Stimulated activated memory B cell treated with anti-CD40 and anti-IgM and Interleukin-4, amounts not matched to agents 10 μg/mL and 1 μg/mL and 100 μg/mL, for 72 hours (primary cell): ENCODE measurements around the gene WBP4.
"Not testable (repeated sequence)": the region's sequence is repeated elsewhere in the genome, so short reads cannot be mapped to it uniquely, and the experiment has no call there.

Experiments
- ATAC-seq: fragments of 150-1000 bp; cut with Tn5 transposase; 2 replicates; pipeline ENCODE4 v1.10.0; 2021
- H3K27ac Mint-ChIP-seq: one replicate; pipeline ENCODE4 v1.8.0; 2022; ENCODE audit warnings: mild to moderate bottlenecking, mixed read lengths
- H3K27me3 Mint-ChIP-seq: one replicate; pipeline ENCODE4 v1.8.0; 2022; ENCODE audit warnings: mixed read lengths
- H3K36me3 Mint-ChIP-seq: one replicate; pipeline ENCODE4 v1.8.0; 2022; ENCODE audit warnings: mixed read lengths
- H3K4me1 Mint-ChIP-seq: one replicate; pipeline ENCODE4 v1.8.0; 2022; ENCODE audit warnings: mixed read lengths
- H3K4me3 Mint-ChIP-seq: one replicate; pipeline ENCODE4 v1.8.0; 2022; ENCODE audit warnings: mild to moderate bottlenecking, moderate library complexity, mixed read lengths
- H3K9me3 Mint-ChIP-seq: one replicate; pipeline ENCODE4 v1.8.0; 2022; ENCODE audit warnings: mixed read lengths

WBP4 gene

GRCh38 chr13:41058295-41059070 lies 2.8 kb upstream of the WBP4 start:
- peaks cover 6% of the 10 kb centered on the region for H3K36me3 Mint-ChIP-seq
- peaks cover 71% of the 10 kb centered on the region for H3K4me1 Mint-ChIP-seq
- ATAC-seq: no peak
- no peaks in the 10 kb centered on the region for H3K27me3 Mint-ChIP-seq
- H3K27ac Mint-ChIP-seq: peak overlapping the region; percentile 5
- H3K4me3 Mint-ChIP-seq: peak overlapping the region; percentile 19
- H3K9me3 Mint-ChIP-seq: no peaks in the 10 kb centered on the region

DNA sequence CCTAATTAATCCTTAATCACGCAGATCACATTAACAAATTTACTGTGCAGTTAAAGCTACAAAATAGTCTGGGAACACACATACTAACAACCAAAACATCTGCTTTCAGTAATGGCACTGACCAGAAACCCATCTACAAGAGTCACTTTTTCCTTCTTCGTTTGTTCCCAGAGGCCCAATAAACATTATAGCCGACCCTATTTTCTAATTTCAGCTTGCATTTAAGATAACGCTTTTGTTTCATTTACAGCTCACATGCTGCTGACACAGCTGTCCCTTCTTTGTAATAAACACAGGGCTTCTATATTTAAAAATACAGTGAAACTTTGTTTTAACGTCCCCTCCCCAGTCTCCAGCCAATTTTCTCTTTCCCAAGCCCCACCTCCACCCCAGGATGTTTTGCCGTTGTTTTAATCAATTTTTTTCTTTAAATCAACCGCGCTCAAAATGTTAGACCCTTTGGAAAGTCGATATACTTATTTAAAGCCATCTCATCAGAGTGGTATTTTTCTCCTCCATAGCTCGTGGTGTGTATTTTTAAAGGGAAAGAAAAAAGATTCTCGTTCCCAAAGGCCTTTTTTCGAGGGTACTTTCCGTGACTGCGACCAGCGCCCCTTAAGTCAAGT lies 1.7 kb upstream of the WBP4 start:
- Mint-ChIP-seq H3K4me1 (peaks cover 66% of the 10 kb centered on the region), H3K27ac (peak overlapping the region; percentile 100), H3K27me3 (no peaks in the 10 kb centered on the region), H3K9me3 (no peaks in the 10 kb centered on the region), H3K36me3 (peaks cover 12% of the 10 kb centered on the region), H3K4me3 (peak overlapping the region; percentile 98)
- ATAC-seq: no peak

- no peaks in the 10 kb centered on the region for H3K27me3 Mint-ChIP-seq
- H3K36me3 Mint-ChIP-seq: peaks cover 17% of the 10 kb centered on the region
- H3K9me3 Mint-ChIP-seq: no peaks in the 10 kb centered on the region
- peak overlapping the region; percentile 100 for H3K27ac Mint-ChIP-seq
- peak; percentile 72 for ATAC-seq
- H3K4me3 Mint-ChIP-seq: peak overlapping the region; percentile 98
- peaks cover 60% of the 10 kb centered on the region for H3K4me1 Mint-ChIP-seq
These were observed 1.1 kb upstream of the WBP4 start for GRCh38 chr13:41060082-41060723.

GRCh38 chr13:41060724-41061074 lies 610 bp upstream of the WBP4 start:
- H3K4me3 Mint-ChIP-seq: peak overlapping the region; percentile 98
- H3K36me3 Mint-ChIP-seq: peaks cover 21% of the 10 kb centered on the region
- peak; percentile 81 for ATAC-seq
- H3K27me3 Mint-ChIP-seq: no peaks in the 10 kb centered on the region
- H3K27ac Mint-ChIP-seq: peak overlapping the region; percentile 100
- H3K9me3 Mint-ChIP-seq: no peaks in the 10 kb centered on the region
- H3K4me1 Mint-ChIP-seq: peaks cover 55% of the 10 kb centered on the region

- H3K27me3 Mint-ChIP-seq: no peaks in the 10 kb centered on the region
- peak; percentile 55 for ATAC-seq
- peak overlapping the region; percentile 98 for H3K4me3 Mint-ChIP-seq
- no peaks in the 10 kb centered on the region for H3K9me3 Mint-ChIP-seq
- H3K36me3 Mint-ChIP-seq: peaks cover 29% of the 10 kb centered on the region
- H3K4me1 Mint-ChIP-seq: peaks cover 40% of the 10 kb centered on the region
- H3K27ac Mint-ChIP-seq: peak overlapping the region; percentile 100
These were observed 867 bp downstream of the WBP4 start for GRCh38 chr13:41061914-41062837.

- Mint-ChIP-seq H3K9me3 (no peaks in the 10 kb centered on the region), H3K27me3 (no peaks in the 10 kb centered on the region), H3K36me3 (peaks cover 36% of the 10 kb centered on the region), H3K27ac (no peak overlapping the region), H3K4me3 (no peak overlapping the region), H3K4me1 (peaks cover 19% of the 10 kb centered on the region)
- no peak for ATAC-seq
These were observed 3.2 kb downstream of the WBP4 start for GRCh38 chr13:41064493-41064892.

- Mint-ChIP-seq H3K36me3 (peaks cover 38% of the 10 kb centered on the region), H3K9me3 (no peaks in the 10 kb centered on the region), H3K27me3 (no peaks in the 10 kb centered on the region), H3K27ac (no peak overlapping the region), H3K4me1 (peaks cover 14% of the 10 kb centered on the region), H3K4me3 (no peak overlapping the region)
- ATAC-seq: no peak
These were observed 3.8 kb downstream of the WBP4 start for GRCh38 chr13:41065078-41065477.

GRCh38 chr13:41074523-41074922 lies 13.2 kb downstream of the WBP4 start:
- Mint-ChIP-seq H3K9me3 (no peaks in the 10 kb centered on the region), H3K27me3 (no peaks in the 10 kb centered on the region), H3K27ac (no peak overlapping the region), H3K4me1 (no peaks in the 10 kb centered on the region), H3K36me3 (peaks cover 56% of the 10 kb centered on the region), H3K4me3 (no peak overlapping the region)
- no peak for ATAC-seq

GRCh38 chr13:41075034-41075433 lies 13.7 kb downstream of the WBP4 start:
- no peak for ATAC-seq

DNA sequence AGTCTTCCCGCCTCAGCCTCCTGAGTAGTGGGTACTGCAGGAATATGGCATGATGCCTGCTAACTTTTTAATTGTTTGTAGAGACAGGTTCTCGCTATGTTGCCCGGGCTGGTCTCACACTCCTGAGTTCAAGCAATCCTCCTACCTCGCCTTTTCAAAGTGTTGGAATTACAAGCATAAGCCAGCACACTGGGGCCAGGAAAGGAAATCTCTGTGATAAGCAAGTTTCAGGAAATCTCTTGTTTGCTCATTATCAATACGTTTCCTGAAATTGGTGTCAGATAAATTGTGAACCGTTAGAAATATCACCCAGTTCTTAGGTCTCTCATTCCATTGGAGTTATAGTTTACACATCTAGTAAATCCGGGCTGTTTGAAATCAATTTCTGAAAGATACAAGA lies 14.2 kb downstream of the WBP4 start:
- peaks cover 57% of the 10 kb centered on the region for H3K36me3 Mint-ChIP-seq
- no peak overlapping the region for H3K27ac Mint-ChIP-seq
- no peak overlapping the region for H3K4me3 Mint-ChIP-seq
- H3K27me3 Mint-ChIP-seq: no peaks in the 10 kb centered on the region
- no peaks in the 10 kb centered on the region for H3K4me1 Mint-ChIP-seq
- H3K9me3 Mint-ChIP-seq: no peaks in the 10 kb centered on the region
- ATAC-seq: no peak

More at GRCh38 chr13:41075034-41075433, 13.7 kb downstream of the WBP4 start:
- Mint-ChIP-seq H3K27ac (no peak overlapping the region), H3K4me3 (no peak overlapping the region), H3K27me3 (no peaks in the 10 kb centered on the region), H3K4me1 (no peaks in the 10 kb centered on the region), H3K36me3 (peaks cover 59% of the 10 kb centered on the region), H3K9me3 (no peaks in the 10 kb centered on the region)

DNA sequence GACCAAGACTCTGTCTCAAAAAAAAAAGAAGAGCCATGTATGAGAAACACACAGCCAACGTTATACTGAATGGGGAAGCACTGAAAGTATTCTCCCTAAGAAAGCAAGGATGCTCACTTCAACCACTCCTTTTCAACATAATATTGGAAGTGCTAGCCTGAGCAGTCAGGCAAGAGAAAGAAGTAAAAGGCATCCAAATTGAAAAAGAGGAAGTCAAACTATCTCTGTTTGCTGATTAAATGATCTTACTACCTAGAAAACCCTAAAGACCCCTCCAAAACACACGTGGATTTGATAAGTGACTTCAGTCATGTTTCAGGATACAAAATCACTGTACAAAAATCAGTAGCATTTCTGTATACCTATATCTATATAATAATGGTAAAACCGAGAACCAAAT lies 16.2 kb downstream of the WBP4 start:
- Mint-ChIP-seq H3K9me3 (no peaks in the 10 kb centered on the region), H3K4me3 (no peak overlapping the region), H3K4me1 (no peaks in the 10 kb centered on the region), H3K27me3 (no peaks in the 10 kb centered on the region), H3K27ac (no peak overlapping the region), H3K36me3 (peaks cover 56% of the 10 kb centered on the region)
- no peak for ATAC-seq

DNA sequence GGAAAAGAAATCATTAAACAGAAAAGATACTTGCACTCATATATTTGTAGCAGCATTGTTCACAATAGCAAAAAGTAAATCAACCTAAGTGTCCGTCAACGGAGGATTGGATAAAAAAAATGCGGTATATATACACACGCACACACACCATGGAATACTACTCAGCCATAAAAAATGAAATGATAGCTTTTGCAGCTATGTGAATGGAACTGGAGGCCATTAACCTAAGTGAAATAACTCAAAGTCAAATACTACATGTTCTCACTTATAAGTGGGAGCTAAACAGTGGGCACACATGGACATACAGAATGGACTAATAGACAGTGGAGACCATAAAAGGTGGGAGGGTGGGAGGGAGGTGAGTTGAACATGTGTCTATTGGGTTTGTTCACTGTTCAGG lies 18.4 kb downstream of the WBP4 start:
- Mint-ChIP-seq H3K9me3 (no peaks in the 10 kb centered on the region), H3K4me1 (no peaks in the 10 kb centered on the region), H3K27ac (no peak overlapping the region), H3K36me3 (peaks cover 58% of the 10 kb centered on the region), H3K27me3 (no peaks in the 10 kb centered on the region), H3K4me3 (no peak overlapping the region)
- ATAC-seq: no peak

- ATAC-seq: no peak
- Mint-ChIP-seq H3K27ac (no peak overlapping the region), H3K27me3 (no peaks in the 10 kb centered on the region), H3K9me3 (no peaks in the 10 kb centered on the region), H3K4me3 (no peak overlapping the region), H3K36me3 (peaks cover 30% of the 10 kb centered on the region), H3K4me1 (peaks cover 7% of the 10 kb centered on the region)
These were observed 24.8 kb downstream of the WBP4 start for GRCh38 chr13:41085961-41086585.

DNA sequence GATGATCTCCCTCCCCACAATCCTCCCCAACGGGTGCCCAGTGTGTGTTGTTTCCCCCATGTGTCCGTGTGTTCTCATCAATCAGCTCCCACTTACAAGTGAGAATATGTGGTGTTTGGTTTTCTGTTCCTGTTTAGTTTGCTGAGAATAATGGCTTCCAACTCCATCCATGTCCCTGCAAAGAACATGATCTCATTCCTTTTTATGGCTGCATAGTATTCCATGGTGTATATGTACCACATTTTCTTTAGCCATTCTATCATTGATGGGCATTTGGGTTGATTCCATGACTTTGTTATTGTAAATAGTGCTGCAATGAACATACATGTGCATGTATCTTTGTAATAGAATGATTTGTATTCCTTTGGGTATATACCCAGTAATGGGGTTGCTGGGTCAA lies 34.4 kb downstream of the WBP4 start:
- not testable (repeated sequence) for H3K4me1 Mint-ChIP-seq, H3K36me3 Mint-ChIP-seq, H3K27me3 Mint-ChIP-seq, H3K9me3 Mint-ChIP-seq, ATAC-seq, H3K4me3 Mint-ChIP-seq, H3K27ac Mint-ChIP-seq

- no peak overlapping the region for H3K4me3 Mint-ChIP-seq
- H3K27ac Mint-ChIP-seq: no peak overlapping the region
- no peak for ATAC-seq
- no peaks in the 10 kb centered on the region for H3K27me3 Mint-ChIP-seq
- H3K36me3 Mint-ChIP-seq: no peaks in the 10 kb centered on the region
- H3K4me1 Mint-ChIP-seq: no peaks in the 10 kb centered on the region
- peaks cover 2% of the 10 kb centered on the region for H3K9me3 Mint-ChIP-seq
These were observed 37.5 kb downstream of the WBP4 start for GRCh38 chr13:41098761-41099160.
